ENCODE data around the gene GBGT1. TPM values are rescaled to one million over a fixed set of nuclear protein-coding genes. Genes with fewer than 3 reads are reported as not detected.

Gene GBGT1
- total and polyA plus RNA-seq, 4 experiments from 2014 or later: 0.16 to 6.3 (median 2.1) TPM

GRCh38 chr9:133139246-133140173 is 24.2 kb downstream of the GBGT1 start:
- no peak overlapping the region for H3K4me3 ChIP-seq (ENCODE audit: low read length in 2 of 2)
- Mint-ChIP-seq H3K4me3 (peak overlapping the region in 1 of 8 donors; percentile 30), H3K27ac (peak overlapping the region; percentile 78 to 100 (median 83)), H3K4me1 (peaks cover 43 to 78% (median 61%) of the 10 kb centered on the region in 4 donors), H3K36me3 (peaks cover 5% of the 10 kb centered on the region in 2 donors), H3K9me3 (no peaks in the 10 kb centered on the region), H3K27me3 (no peaks in the 10 kb centered on the region)
- DNase-seq: peak in 1 of 5 donors; percentile 36
- no peaks in the 10 kb centered on the region for H3K36me3 ChIP-seq (ENCODE audit: insufficient read depth, low read length)
- ChIA-PET POLR2A (ENCODE audit: partially characterized antibody) (interaction anchor here (1.7 to 13.6 kb wide), 2 partner anchors 8 to 109 kb away, joined by 6 to 424 read pairs; partner anchors contain the start of gene GTF3C5), CTCF (ENCODE audit: partially characterized antibody) (no interaction called here)
- no peaks in the 10 kb centered on the region for H3K27me3 ChIP-seq (ENCODE audit: insufficient read depth, low read length)
- intact Hi-C loops (cut with micrococcal nuclease): no loop called here
- peak overlapping the region; percentile 1 for H3K27ac ChIP-seq (ENCODE audit: low read depth, low read length)
- H3K4me1 ChIP-seq (ENCODE audit: insufficient read depth, low read length): peaks cover 99% of the 10 kb centered on the region
- no peaks in the 10 kb centered on the region for H3K9me3 ChIP-seq (ENCODE audit: control insufficient read depth in 1 of 2, low read length in 2 of 2)

- Histone ChIP-seq H3K27me3 (ENCODE audit: insufficient read depth, low read length) (no peaks in the 10 kb centered on the region), H3K4me1 (ENCODE audit: insufficient read depth, low read length) (peaks cover 100% of the 10 kb centered on the region), H3K9me3 (ENCODE audit: control insufficient read depth in 1 of 2, low read length in 2 of 2) (no peaks in the 10 kb centered on the region), H3K36me3 (ENCODE audit: insufficient read depth, low read length) (no peaks in the 10 kb centered on the region), H3K4me3 (ENCODE audit: low read length in 2 of 2) (no peak overlapping the region), H3K27ac (ENCODE audit: low read depth, low read length) (peak overlapping the region; percentile 56)
- Mint-ChIP-seq H3K9me3 (no peaks in the 10 kb centered on the region), H3K27ac (peak overlapping the region; percentile 89 to 100 (median 100)), H3K4me1 (peaks cover 43 to 80% (median 64%) of the 10 kb centered on the region in 4 donors), H3K36me3 (peaks cover 5 to 12% of the 10 kb centered on the region in 2 donors), H3K27me3 (no peaks in the 10 kb centered on the region), H3K4me3 (peak overlapping the region in 4 of 8 donors; percentile 7 to 65 (median 34))
- ChIA-PET CTCF (ENCODE audit: partially characterized antibody) (interaction anchor here (0.8 to 13.5 kb wide), 3 partner anchors 8 to 36 kb away, joined by 3 to 282 read pairs (median 3); no protein-coding TSS in a partner anchor), POLR2A (ENCODE audit: partially characterized antibody) (interaction anchor here (1.0 to 13.2 kb wide), 3 partner anchors 8 to 16 kb away, joined by 3 to 424 read pairs (median 49); partner anchors contain the start of gene RALGDS)
- intact Hi-C loops (cut with micrococcal nuclease): no loop called here
- no peak for DNase-seq
Measured at GRCh38 chr9:133137451-133138231, 26.1 kb downstream of the GBGT1 start.

DNA sequence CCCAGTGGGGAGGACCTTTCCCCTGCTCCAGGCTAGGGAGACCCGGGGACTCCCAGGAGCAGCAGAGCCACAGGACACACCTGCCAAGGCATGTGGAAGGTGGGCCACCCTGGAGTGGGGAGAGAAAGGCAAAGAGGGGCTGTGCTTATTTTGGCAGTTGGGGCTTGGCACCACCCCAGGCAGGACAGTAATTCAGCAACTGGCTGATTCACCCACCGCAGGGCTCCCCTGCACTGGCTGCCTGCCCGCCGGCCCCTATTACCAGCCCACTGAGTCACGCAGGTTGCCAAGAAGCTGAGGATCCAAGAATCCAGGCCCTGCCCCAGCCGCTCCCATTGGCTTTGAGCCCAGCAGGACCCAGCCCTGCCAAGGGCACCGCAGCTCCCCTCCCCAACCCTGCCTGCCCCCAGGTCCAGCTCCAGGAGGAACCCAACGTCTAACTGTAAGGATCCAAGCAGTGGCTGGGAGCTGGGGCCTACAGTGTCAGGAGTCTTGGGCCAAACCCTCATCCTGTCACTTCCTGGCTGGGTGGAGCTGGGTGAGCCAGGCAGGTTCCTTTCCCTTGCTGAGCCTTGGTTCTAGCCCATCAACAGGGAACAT is 28.5 kb downstream of the GBGT1 start:
- peak in 3 of 5 donors; percentile 39 to 82 (median 44) for DNase-seq
- H3K9me3 Mint-ChIP-seq: peaks cover 0 to 3% (median 0%) of the 10 kb centered on the region in 8 donors
- Histone ChIP-seq H3K27ac (ENCODE audit: low read depth, low read length) (peak overlapping the region; percentile 100), H3K9me3 (ENCODE audit: control insufficient read depth in 1 of 2, low read length in 2 of 2) (no peaks in the 10 kb centered on the region), H3K27me3 (ENCODE audit: insufficient read depth, low read length) (no peaks in the 10 kb centered on the region), H3K4me1 (ENCODE audit: insufficient read depth, low read length) (peaks cover 99% of the 10 kb centered on the region), H3K4me3 (ENCODE audit: low read length in 2 of 2) (peak overlapping the region; percentile 3 to 27), H3K36me3 (ENCODE audit: insufficient read depth, low read length) (no peaks in the 10 kb centered on the region)
- peak overlapping the region; percentile 100 for H3K27ac Mint-ChIP-seq
- H3K27me3 Mint-ChIP-seq: no peaks in the 10 kb centered on the region
- H3K4me3 Mint-ChIP-seq: peak overlapping the region in 7 of 8 donors; percentile 39 to 99 (median 79)
- peaks cover 42 to 82% (median 64%) of the 10 kb centered on the region in 4 donors for H3K4me1 Mint-ChIP-seq
- intact Hi-C loops (cut with micrococcal nuclease): no loop called here
- ChIA-PET CTCF (ENCODE audit: partially characterized antibody) (interaction anchor here (2.2 to 13.5 kb wide), 2 partner anchors 11 to 105 kb away, joined by 5 to 282 read pairs; partner anchors contain the start of gene GTF3C5), POLR2A (ENCODE audit: partially characterized antibody) (interaction anchor here (1.2 to 13.2 kb wide), 4 partner anchors 10 to 105 kb away, joined by 9 to 424 read pairs (median 38); partner anchors contain the start of genes GTF3C5 and RALGDS)
- H3K36me3 Mint-ChIP-seq: peaks cover 5 to 14% of the 10 kb centered on the region in 2 donors

GRCh38 chr9:133134388-133135145 is 29.1 kb downstream of the GBGT1 start:
- Mint-ChIP-seq H3K27ac (peak overlapping the region; percentile 100), H3K4me1 (peaks cover 42 to 89% (median 67%) of the 10 kb centered on the region in 4 donors), H3K27me3 (no peaks in the 10 kb centered on the region), H3K4me3 (peak overlapping the region in 7 of 8 donors; percentile 81 to 99 (median 89)), H3K9me3 (peaks cover 0 to 3% (median 0%) of the 10 kb centered on the region in 8 donors), H3K36me3 (peaks cover 5 to 14% of the 10 kb centered on the region in 2 donors)
- Histone ChIP-seq H3K27ac (ENCODE audit: low read depth, low read length) (peak overlapping the region; percentile 100), H3K4me1 (ENCODE audit: insufficient read depth, low read length) (peaks cover 99% of the 10 kb centered on the region), H3K27me3 (ENCODE audit: insufficient read depth, low read length) (no peaks in the 10 kb centered on the region), H3K36me3 (ENCODE audit: insufficient read depth, low read length) (no peaks in the 10 kb centered on the region), H3K4me3 (ENCODE audit: low read length in 2 of 2) (peak overlapping the region; percentile 3 to 27), H3K9me3 (ENCODE audit: control insufficient read depth in 1 of 2, low read length in 2 of 2) (no peaks in the 10 kb centered on the region)
- CTCF ChIA-PET (ENCODE audit: partially characterized antibody): interaction anchor here (1.9 to 13.5 kb wide), 3 partner anchors 11 to 104 kb away, joined by 5 to 282 read pairs (median 6); partner anchors contain the start of gene GTF3C5
- POLR2A ChIA-PET (ENCODE audit: partially characterized antibody): interaction anchor here (0.8 to 13.2 kb wide), 15 partner anchors 9 to 1002 kb away, joined by 3 to 424 read pairs (median 6); partner anchors contain the start of genes GTF3C5, RALGDS, SETX and SURF1
- intact Hi-C loops (cut with micrococcal nuclease): no loop called here
- peak in 2 of 5 donors; percentile 41 to 53 for DNase-seq

DNA sequence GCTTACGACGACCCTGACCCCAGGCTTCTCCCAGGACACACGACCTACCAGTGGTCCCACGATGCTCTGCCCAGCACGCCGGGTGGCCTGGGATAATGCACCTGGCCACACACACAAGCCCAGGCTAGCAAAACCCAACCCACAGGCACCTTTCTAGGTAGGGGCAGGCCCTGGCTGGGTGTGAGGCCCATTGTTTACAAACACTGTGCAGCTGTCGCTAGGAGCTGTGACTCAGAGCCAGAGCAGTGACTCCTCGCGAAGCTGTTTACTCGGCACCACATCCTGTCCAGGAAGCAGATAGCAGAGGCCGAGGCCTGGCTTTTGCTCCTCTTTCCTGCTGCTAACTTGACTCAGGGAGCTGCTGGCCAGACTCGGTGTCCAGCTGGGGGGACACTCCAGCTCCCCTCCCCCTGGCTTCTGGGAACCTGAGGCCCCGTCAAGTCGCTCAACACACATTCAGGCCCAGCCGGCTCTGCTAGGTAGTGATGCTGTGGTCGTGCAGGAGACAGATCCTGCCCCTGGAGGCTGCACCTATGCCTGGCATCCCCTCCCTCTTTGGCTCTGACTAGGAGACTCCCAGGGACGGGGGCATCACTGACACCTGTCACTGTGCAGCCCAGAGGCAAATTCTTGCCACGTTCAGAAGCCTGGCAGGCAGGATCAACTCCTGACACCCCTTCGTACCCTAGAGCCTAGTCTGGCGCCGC is 29.9 kb downstream of the GBGT1 start:
- CTCF ChIA-PET (ENCODE audit: partially characterized antibody): interaction anchor here (1.1 to 13.5 kb wide), 6 partner anchors 11 to 241 kb away, joined by 3 to 282 read pairs (median 5); partner anchors contain the start of gene GTF3C5
- peak overlapping the region; percentile 100 for H3K27ac ChIP-seq (ENCODE audit: low read depth, low read length)
- Mint-ChIP-seq H3K27ac (peak overlapping the region; percentile 100), H3K36me3 (peaks cover 5 to 15% of the 10 kb centered on the region in 2 donors), H3K9me3 (peaks cover 0 to 3% (median 0%) of the 10 kb centered on the region in 8 donors), H3K27me3 (no peaks in the 10 kb centered on the region), H3K4me1 (peaks cover 42 to 93% (median 67%) of the 10 kb centered on the region in 4 donors), H3K4me3 (peak overlapping the region; percentile 75 to 99 (median 88))
- H3K4me3 ChIP-seq (ENCODE audit: low read length in 2 of 2): peak overlapping the region in 1 of 2 donors; percentile 33
- H3K4me1 ChIP-seq (ENCODE audit: insufficient read depth, low read length): peaks cover 99% of the 10 kb centered on the region
- POLR2A ChIA-PET (ENCODE audit: partially characterized antibody): interaction anchor here (0.7 to 13.2 kb wide), 16 partner anchors 8 to 1002 kb away, joined by 3 to 424 read pairs (median 6); partner anchors contain the start of genes CACFD1, GTF3C5, RALGDS and SETX
- peak; percentile 90 to 98 (median 95) for DNase-seq
- H3K36me3 ChIP-seq (ENCODE audit: insufficient read depth, low read length): no peaks in the 10 kb centered on the region
- no peaks in the 10 kb centered on the region for H3K9me3 ChIP-seq (ENCODE audit: control insufficient read depth in 1 of 2, low read length in 2 of 2)
- intact Hi-C loops (cut with micrococcal nuclease): loop anchor here (1.0 kb wide), 1 partner anchor 8 kb away; no protein-coding TSS in a partner anchor
- no peaks in the 10 kb centered on the region for H3K27me3 ChIP-seq (ENCODE audit: insufficient read depth, low read length)
